GM18498 (cell line): ENCODE measurements around the gene TPRA1.

Experiments
- ATAC-seq: cut with Tn5 transposase; IDR thresholded peaks from one replicate; pipeline ENCODE4 v1.9.1; 2021; ENCODE audit warnings: mild to moderate bottlenecking, moderate library complexity; ENCODE audit not compliant: unreplicated experiment

Gene TPRA1

GRCh38 chr3:127566833-127567232, 23.7 kb downstream of the TPRA1 start:
- ATAC-seq, result no peak

DNA sequence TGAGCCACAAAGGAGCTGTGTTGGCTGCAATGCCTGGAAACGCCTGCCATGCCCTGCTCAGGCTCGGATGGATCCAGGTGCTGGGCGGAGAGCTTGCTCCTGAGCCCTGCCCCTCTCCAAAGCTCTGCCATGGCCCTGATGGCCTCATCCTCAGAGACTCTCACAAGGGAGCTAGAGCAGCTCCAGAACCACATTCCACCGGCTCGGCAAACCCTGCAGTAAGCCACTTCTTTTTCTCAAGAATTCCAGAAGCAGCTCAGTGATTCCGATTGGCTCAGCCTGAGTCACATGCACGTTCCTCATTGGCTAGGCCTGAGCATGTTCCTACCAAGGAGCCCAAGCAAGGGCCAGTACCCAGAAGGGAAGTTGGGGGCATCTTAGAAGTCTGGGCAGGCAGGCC, 24.8 kb downstream of the TPRA1 start:
- no peak for ATAC-seq

- ATAC-seq, result no peak
Measured at GRCh38 chr3:127560051-127560787, 30.3 kb downstream of the TPRA1 start.

GRCh38 chr3:127556565-127556964, 34.0 kb downstream of the TPRA1 start:
- no peak for ATAC-seq

GRCh38 chr3:127555108-127555507, 35.4 kb downstream of the TPRA1 start:
- ATAC-seq, result no peak

- ATAC-seq, result no peak
Measured at GRCh38 chr3:127552038-127552437, 38.5 kb downstream of the TPRA1 start.

DNA sequence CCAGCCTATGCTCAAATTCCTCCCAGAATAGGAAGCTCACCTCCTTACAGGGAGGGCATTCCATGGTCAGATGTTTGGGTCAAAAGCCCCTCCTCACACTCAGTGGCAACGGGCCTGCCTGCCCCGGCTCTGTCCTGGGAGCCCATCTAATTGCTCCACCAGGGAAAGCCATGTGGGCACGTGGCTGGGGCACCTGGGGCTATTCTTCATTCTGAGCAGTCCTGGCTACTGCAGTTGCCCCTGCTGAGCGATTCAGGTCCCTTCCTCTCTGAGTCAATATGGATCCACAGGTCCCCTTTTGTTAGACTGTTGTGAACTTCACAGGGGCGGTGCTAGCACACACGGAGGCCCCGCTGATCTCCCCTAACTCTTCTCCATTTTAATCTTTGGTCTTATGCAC, 39.4 kb downstream of the TPRA1 start:
- ATAC-seq, result no peak

DNA sequence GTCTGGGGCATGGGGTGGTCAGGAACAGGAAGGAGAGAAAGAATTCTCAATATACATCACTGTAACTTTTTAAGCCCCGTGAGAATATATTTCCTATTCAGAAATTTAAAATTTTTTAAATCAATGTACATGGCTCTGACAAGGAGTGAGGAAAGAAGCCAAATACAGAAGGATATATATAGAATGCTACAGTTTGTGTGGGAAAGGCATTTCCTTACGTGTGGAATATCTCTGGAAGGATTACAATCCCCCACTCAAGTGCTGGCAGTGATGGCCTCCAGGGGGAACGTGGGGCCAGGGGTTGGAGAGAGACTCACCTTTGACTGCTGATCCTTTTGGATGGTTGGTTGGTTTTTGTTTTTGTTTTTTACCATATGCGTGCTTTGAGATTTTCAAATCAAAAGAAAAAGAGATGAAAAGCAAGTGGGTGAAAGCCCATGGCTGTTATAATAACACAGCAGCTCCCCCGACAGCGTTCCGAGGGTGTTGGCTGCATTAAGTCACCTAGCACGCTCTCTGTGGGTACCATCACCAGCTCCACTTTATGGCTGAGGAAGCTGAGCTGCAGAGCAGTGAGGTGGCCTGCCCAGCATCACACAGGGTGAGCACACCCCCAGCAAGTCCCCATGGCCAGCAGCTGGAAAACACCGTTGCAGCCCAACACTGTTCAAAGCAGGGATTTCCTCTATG, 39.9 kb downstream of the TPRA1 start:
- no peak for ATAC-seq

GRCh38 chr3:127549826-127550467, 40.6 kb downstream of the TPRA1 start:
- ATAC-seq, result no peak

- ATAC-seq, result peak; percentile 74
Measured at GRCh38 chr3:127547761-127548605, 42.5 kb downstream of the TPRA1 start.

GRCh38 chr3:127546970-127547733, 43.4 kb downstream of the TPRA1 start:
- ATAC-seq, result no peak

- no peak for ATAC-seq
Measured at GRCh38 chr3:127546554-127546953, 44.0 kb downstream of the TPRA1 start.

- ATAC-seq, result no peak
Measured at GRCh38 chr3:127545711-127546457, 44.6 kb downstream of the TPRA1 start.

DNA sequence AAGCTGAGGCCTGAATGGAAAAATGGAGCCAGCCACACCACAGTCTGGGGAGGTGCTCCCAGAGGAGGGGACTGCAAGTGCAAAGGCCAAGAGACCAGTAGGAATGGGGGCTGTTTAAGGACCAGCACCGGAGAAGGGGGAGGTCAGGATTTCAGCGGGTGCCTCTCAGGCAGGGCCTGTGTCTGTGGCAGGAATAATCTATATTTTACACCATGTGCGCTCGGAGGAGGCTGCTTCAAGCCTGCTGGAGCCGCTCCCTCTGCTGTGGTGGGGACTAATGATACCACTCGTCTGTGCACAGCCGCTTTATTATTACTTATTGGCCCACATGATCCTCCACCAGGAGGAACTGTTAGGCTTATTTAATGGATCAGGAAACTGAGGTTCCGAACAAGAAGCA, 45.3 kb downstream of the TPRA1 start:
- no peak for ATAC-seq

GRCh38 chr3:127544803-127545201, 45.7 kb downstream of the TPRA1 start:
- ATAC-seq, result no peak

- ATAC-seq, result peak; percentile 66
Measured at GRCh38 chr3:127544192-127544802, 46.2 kb downstream of the TPRA1 start.

DNA sequence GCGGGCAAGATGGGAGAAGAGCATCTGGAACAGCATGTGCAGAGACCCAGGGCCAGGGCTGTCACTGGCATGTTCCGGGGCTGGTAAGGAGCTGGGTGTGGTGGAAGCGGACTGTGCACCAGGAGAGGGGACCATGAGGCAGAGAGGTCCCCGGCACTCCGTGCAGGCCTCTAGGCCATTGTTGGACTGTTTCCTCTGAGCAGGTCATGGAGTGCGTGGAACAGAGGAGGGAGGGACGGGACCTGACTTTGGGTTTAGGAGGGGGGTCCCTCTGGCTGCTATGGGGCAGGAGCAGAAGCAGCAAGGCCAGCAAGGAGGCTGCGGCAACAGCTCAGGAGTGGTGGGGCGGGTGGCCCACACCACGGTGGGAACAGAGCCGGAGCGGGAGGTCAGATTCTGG, 47.1 kb downstream of the TPRA1 start:
- no peak for ATAC-seq

DNA sequence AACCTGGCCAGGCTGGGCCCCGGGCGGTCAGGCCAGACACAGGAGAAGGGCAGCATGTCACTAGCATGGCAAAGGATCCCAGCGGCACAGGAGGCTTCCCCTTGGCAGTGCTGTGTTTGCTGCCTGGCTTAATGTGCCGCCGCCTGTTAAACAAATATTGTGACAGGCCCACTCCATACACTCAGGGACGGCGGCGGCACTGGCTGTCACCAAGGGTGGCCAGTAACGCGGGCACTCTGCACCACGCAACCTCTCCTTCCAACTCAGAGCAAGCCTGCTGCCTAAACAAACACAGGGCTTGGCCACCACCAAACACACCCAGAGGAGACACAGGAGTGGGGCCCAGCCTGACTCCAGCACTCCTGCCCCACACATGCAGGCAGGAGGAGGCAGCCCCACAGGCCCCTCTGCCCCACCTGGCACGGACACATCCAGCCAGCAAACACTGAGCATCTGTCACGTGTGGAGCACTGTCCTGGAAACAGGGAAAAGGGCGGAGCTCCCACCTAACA, 48.0 kb downstream of the TPRA1 start:
- no peak for ATAC-seq

- ATAC-seq, result no peak
Measured at GRCh38 chr3:127541320-127541719, 49.2 kb downstream of the TPRA1 start.
